ENCODE measurements around the gene AQP12B.
A peak's percentile ranks its signal among the peaks of the same experiment; 100 is the strongest.

AQP12B gene

GRCh38 chr2:240631548-240632305 lies 51.0 kb downstream of the AQP12B start:
- no peak for DNase-seq

GRCh38 chr2:240630771-240631547 lies 51.7 kb downstream of the AQP12B start:
- DNase-seq: no peak

- DNase-seq: no peak
These were observed 52.5 kb downstream of the AQP12B start for GRCh38 chr2:240629968-240630770.

GRCh38 chr2:240629619-240629967 lies 53.1 kb downstream of the AQP12B start:
- DNase-seq: no peak

- DNase-seq: no peak
These were observed 53.7 kb downstream of the AQP12B start for GRCh38 chr2:240628808-240629618.

- DNase-seq: no peak
These were observed 54.2 kb downstream of the AQP12B start for GRCh38 chr2:240628507-240628807.

GRCh38 chr2:240627736-240628506 lies 54.8 kb downstream of the AQP12B start:
- DNase-seq: no peak

GRCh38 chr2:240626531-240627300 lies 56.0 kb downstream of the AQP12B start:
- DNase-seq: peak in 1 of 5 donors; percentile 14

All from T-helper 1 cell (primary cell).